Measurements from ENCODE around the gene KRTAP4-4.
"Not testable (repeated sequence)": the region's sequence is repeated elsewhere in the genome, so short reads cannot be mapped to it uniquely, and the experiment has no call there.

Gene KRTAP4-4

DNA sequence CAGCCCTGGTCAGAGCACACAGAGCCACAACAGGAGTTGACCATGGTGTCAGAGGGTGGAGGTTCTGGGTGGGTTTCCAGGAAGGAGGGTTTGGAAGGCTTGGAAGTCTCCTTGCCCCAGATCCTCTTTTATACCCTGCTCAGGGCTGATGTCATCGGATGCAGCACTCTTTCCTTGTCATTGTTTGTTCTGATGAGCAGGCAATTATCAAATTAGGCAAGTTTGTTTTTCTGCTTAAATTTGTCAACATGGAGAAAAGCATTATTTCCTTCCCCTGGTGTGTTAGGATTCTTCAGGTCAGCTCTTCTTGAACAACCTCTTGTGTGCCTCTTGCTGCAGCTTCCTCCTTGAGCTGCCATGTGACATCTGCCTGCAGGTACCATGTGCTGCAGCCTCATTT lies at the start of gene KRTAP4-4:
Gene KRTAP4-4 (minus strand): TSS at position 101 of the 400 bp plus-strand sequence. CDS start 57 bp downstream, at position 44.
- DNase-seq (ENCODE audit: low read depth), result no peak

DNA sequence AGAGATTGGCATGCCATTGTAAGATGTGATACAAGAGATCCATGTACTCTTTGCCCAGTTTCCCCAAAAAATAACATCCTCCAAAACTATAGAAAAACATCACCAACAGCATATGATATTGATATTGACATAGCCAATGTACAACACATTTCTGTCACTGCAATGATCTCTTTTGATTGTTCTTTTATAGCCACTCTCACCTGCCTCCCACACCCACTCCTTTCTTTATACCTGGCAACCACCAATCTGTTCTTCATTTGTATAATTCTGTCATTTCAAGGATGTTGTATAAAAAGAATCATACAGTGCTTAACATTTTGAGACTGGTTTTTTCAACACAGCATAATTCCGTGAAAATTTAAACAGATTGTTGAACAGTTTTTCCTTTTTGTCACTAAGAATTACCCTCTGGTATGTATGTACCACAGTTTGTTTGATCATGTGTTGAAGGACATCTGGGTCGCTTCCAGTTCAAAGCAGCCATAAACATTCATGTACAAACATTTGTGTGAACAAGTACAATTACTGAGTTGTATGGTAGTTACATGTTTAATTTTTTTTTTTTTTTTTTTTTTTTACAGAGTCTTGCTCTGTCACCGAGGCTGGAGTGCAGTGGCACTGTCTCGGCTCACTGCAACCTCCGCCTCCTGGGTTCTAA lies 39.0 kb upstream of the KRTAP4-4 start:
- no peak for DNase-seq (ENCODE audit: low read depth)

DNA sequence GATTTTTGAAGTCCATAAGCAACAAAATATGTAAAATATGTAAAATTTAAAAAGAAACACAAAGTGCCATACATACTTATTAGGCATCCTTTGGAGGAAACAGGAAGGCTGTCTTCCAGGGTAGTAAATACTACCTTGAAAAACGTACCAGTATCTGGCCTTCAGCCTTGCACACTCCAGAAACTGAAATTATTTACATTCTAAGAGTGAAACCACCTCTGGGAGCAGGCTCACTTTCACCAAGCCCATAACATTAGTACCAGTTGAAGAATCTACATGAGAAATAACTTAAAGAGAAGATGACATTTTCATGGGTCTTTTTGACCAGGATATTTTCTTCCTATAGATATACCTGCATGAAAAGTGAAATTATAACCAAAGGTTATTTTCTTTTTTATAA lies 35.5 kb upstream of the KRTAP4-4 start:
- DNase-seq (ENCODE audit: low read depth), result no peak

DNA sequence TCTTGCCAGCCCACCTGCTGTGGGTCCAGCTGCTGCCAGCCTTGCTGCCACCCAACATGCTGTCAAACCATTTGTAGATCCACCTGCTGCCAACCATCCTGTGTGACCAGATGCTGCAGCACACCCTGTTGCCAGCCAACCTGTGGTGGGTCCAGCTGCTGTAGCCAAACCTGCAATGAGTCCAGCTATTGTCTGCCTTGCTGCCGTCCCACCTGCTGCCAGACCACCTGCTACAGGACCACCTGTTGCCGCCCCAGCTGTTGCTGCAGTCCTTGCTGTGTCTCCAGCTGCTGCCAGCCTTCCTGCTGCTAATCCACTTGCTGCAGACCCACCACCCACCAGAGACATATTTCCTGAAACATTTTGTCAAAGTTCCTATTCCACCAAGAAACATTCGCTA lies 29.8 kb upstream of the KRTAP4-4 start:
- DNase-seq (ENCODE audit: low read depth), result no peak

DNA sequence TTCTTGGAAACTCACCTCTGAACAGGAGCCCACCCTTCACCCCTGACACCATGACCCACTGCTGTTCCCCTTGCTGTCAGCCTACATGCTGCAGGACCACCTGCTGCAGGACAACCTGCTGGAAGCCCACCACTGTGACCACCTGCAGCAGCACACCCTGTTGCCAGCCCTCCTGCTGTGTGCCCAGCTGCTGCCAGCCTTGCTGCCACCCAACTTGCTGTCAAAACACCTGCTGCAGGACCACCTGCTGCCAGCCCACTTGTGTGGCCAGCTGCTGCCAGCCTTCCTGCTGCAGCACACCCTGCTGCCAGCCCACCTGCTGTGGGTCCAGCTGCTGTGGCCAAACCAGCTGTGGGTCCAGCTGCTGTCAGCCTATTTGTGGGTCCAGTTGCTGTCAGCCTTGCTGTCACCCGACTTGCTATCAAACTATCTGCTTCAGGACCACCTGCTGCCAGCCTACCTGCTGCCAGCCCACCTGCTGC lies 29.3 kb upstream of the KRTAP4-4 start, which contains the start of gene KRTAP9-1:
Gene KRTAP9-1 (plus strand): TSS at position 51 of the 482 bp plus-strand sequence. CDS start 0 bp downstream, at position 51.
- DNase-seq (ENCODE audit: low read depth), result not testable (repeated sequence)

DNA sequence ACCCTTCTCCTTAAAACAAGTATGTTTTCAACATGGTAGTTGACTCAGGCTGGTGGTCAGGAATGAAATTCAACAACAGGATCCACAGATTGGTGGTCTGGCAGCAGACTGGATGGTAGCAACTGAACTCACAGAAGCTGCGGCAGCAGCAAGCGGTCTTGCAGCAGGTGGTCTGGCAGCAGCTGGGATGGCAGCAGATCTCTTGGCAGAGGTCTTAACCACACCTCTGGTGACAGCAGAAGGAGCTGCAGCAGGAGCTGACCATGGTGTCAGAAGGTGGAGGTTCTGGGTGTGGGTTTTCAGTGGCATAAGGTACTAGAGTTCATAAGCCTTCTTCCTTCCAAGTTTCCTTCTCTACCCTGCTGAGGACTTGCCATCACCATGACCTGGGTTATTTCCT lies 26.3 kb upstream of the KRTAP4-4 start:
- no peak for DNase-seq (ENCODE audit: low read depth)

DNA sequence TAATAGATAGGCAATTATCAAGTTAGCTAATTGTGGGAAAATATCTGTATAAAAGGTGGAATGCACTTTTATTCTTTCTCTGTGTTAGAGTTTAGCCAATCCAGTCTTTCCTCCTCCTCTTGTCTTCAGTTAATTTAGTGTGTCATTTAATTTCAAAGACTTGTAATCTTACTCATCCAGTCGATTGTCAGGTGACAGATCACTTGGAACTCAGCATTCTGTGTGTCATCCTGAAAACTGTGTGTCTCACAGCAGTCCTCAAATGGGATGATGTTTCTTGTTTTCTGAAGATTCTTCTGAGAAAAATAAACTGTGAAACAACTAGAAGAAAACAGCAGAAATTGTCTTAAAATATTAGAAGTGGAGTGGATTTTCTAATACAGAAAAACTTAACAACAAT lies 24.5 kb upstream of the KRTAP4-4 start:
- DNase-seq (ENCODE audit: low read depth), result no peak

DNA sequence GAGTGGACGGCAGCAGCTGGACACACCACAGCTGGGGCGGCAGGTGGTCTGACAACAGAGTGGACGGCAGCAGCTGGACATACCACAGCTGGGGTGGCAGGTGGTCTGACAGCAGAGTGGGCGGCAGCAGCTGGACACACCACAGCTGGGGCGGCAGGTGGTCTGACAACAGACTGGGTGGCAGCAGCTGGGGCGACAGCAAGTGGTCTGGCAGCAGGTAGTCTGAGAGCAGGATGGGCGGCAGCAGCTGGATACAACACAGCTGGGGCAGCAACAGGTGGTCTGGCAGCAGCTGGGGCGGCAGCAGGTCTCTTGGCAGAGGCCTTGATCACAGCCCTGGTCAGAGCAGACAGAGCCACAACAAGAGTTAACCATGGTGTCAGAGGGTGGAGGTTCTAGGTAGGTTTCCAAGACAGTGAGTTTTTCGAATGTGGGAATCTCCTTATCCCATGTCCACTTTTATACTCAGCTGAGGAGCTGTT lies 24.0 kb upstream of the KRTAP4-4 start, which contains the start of gene KRTAP4-1:
Gene KRTAP4-1 (minus strand): TSS at position 432 of the 482 bp plus-strand sequence. CDS start 57 bp downstream, at position 375.
- no peak for DNase-seq (ENCODE audit: low read depth)

DNA sequence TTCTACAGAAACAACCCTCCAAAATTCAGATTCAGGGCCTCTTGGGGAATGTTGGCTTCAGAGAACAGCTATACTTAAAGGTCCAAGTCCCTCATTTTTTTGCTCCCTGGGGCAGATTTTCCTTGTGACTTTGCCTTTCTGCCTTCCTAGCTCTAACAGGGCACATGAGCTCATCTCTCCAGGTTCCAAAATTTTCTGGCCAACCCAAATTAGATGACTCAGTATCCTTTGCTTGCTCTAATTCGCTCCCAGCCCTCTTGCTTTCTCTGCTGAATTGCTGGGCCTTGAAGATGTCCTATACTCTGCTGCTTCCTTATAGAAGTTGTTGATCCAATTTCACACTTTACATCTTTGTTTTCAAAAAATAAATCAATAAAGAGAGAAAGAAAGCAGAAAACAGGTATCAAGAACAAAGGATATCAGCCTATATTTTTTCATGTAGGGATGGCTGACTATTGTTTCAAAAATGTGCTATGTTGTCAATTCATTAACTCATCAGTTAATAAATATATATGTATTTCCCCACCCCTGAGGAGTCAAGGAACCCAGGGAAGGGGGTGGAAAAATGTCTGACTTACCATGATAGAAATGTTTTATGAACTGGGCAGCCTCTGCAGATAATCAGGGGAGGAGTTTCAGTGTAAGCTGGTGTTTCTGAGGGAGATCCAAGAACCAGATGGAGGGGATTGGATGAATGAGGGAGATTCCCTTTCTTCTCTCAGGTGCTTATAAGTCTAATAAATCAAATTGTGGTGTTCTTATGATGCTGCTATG lies 18.5 kb upstream of the KRTAP4-4 start:
- DNase-seq (ENCODE audit: low read depth), result no peak

DNA sequence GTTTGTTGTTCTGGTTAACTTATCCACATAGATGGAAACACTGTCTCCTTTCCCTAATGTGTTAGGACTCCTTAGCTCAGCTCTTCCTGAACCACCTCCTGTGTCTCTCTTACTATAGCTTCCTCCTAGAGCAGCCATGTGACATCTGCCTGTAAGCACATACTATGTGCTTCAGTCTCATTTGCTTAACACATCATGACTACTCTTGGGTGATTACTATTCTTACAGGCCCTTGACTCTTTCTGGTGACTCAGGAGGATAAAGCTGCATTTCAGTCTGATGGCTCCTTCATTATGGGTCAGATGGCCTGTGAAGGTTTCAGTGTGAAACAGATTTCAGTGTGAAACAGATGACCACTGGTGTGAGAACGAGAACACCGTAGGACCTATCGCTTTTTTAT lies 17.8 kb upstream of the KRTAP4-4 start:
- DNase-seq (ENCODE audit: low read depth), result peak; percentile 55

DNA sequence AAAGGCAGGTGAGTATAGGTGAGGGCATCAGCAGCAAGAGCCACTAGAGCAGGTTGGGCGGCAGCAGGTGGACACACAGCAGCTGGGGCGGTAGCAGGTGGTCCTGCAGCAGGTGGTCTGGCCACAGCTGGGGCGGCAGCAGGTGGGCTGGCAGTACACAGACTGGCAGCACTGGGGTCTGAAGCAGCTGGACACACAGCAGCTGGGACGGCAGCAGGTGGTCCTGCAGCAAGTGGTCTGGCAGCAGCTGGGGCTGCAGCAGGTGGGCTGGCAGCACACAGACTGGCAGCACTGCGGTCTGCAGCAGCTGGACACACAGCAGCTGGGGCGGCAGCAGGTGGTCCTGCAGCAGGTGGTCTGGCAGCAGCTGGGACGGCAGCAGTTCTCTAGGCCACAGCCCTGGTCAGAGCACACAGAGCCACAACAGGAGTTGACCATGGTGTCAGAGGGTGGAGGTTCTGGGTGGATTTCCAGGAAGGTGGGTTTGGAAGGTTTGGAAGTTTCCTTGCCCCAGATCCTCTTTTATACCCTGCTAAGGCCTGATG lies 17.3 kb upstream of the KRTAP4-4 start, which contains the start of gene KRTAP4-2:
Gene KRTAP4-2 (minus strand): TSS at position 495 of the 545 bp plus-strand sequence. CDS start 57 bp downstream, at position 438.
- DNase-seq (ENCODE audit: low read depth), result no peak

DNA sequence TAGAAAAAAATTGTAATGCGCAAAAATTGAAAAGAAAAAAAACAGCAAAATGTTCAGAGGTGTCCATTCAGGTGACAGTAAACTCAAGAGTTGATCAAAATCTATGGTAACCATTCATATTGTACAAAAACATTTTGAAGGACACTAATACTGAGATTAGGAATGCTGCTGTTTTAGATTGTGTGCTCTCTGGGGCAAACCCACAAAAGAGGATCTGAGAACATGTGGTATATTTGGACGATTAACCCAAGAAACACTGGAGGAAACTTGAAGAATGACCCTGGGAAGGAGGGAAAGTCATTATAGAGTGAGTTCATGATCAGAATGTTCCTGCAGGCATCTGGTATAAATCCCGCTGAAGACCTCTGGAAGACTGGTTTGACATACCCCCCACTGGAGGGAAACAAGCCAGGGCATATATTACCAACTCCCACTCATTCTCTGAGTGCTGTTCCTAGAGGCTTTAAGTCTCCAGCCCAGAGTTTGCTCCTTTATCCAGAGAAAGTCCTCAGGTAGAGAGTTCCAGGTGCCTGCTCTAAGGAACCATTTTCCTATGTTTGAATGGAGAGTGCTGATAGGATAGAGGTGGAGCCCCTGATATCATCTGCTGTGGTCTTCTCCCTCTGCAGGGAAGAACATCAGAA lies 16.3 kb upstream of the KRTAP4-4 start:
- no peak for DNase-seq (ENCODE audit: low read depth)

DNA sequence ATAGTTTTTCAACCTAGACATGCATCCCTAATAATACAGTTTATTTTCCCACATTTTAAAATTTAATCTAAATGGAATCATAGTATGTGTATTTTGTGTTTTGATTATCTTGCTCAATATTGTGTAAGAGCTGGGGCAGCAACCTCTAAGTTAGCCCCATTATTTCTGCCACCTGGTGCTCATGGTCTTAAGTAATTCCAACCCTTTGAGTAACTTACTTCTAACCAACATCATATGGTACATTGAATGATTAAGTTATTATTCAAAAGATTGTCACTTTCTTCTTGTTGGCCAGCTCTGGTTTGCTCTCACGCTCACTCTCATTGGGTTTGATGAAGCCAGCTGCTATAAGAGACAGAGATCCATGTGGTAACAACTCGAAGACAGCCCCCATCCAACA lies 11.3 kb upstream of the KRTAP4-4 start:
- DNase-seq (ENCODE audit: low read depth), result no peak

DNA sequence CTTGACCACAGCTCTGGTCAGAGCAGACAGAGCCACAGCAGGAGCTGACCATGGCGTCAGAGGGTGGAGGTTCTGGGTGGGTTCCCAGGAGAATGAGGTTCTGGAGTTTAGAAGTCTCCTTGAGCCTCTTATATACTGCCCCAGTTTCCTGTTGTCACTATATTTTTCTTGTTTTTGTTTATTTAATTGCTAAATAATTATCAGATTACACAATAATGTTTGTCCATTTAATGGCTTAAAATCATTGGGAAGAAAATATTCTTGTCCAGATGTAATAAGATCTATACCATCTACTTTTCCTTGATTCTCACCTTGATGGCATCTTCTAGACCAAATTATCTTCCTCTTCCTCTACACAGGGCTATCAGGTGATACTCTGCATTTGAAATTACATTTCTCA lies 7.6 kb upstream of the KRTAP4-4 start, which contains the start of gene KRTAP4-3:
Gene KRTAP4-3 (minus strand): TSS at position 101 of the 400 bp plus-strand sequence. CDS start 49 bp downstream, at position 52.
- DNase-seq (ENCODE audit: low read depth), result no peak

DNA sequence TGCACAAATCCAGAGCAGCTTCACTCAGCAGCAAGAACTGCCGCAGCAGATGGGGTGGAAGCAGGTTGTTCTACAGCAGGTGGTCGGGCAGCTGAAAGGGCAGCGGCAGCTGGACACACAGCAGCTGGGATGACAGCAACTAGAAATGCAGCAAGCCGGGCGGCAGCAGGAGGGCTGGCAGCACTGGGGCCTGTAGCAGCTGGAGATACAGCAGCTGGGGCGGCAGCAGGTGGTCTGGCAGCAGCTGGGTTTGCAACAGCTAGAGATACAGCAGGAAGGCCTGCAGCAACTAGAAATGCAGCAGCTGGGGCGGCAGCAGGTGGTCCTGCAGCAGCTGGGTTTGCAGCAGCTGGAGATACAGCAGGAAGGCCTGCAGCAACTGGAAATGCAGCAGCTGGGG lies 7.0 kb upstream of the KRTAP4-4 start:
- no peak for DNase-seq (ENCODE audit: low read depth)

DNA sequence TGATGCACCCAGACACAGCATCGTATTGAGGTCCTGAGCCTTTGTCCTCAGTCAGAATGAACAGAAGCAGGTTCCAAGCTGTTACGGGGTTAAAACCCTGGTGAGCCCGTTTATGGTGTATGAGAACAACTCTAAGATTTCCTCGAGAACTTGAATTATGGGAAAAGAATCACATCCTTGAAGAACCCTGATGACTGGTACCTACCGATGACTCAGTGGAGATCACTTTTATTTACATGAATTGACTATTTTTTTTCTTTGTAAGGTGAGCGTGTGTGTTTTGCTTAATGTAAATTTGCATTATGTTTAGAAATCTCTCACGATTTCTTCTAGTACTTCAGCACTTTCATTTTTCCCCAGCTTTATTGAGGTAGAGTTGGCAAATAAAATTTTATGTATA lies 3.3 kb upstream of the KRTAP4-4 start:
- DNase-seq (ENCODE audit: low read depth), result peak; percentile 37

DNA sequence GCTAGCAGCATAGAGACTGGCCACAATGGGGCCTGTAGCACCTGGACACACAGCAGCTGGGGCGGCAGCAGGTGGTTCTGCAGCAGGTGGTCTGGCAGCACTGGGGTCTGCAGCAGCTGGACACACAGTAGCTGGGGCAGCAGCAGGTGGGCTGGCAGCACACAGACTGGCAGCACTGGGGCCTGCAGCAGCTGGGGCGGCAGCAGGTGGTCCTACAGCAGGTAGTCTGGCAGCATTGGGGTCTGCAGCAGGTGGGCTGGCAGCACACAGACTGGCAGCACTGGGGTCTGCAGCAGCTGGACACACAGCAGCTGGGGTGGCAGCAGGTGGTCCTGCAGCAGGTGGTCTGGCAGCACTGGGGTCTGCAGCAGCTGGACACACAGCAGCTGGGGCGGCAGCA lies 358 bp downstream of the KRTAP4-4 start:
- not testable (repeated sequence) for DNase-seq (ENCODE audit: low read depth)

DNA sequence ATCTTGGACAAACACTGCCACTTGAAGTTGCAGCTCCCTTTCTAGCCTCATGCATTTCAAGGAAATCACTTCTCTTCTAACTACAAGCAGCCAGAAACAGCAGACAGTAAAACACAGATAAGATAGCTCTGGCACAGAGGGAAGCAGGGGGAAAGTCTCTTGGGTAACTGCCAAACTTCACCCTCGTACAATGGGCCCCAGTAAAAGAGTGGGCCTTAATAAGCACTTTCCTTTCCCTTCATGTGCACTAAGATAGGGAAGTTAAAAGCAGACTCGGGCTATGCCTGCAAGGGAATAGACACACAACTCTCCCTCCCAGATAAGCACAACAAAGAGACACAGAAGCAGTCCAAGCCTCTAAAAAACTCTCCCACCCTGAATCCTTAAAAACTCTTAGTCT lies 6.7 kb downstream of the KRTAP4-4 start:
- no peak for DNase-seq (ENCODE audit: low read depth)

DNA sequence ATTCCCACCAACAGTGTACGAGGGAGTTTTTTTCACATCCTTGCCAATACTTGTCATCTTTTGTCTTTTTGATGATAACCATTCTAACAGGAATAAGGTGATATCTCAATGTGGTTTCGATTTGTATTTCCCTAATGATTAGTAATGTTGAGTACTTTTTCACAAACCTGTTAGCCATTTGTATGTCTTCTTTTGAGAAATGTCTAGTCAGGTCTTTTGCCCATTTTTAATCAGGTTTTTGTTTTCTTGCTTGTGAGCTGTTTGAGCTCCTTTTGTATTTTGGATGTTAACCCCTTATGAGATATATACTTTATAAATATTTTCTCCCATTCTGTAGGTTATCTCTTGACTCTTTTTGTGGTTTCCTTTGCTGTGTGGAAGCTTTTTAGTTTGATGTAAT lies 9.0 kb downstream of the KRTAP4-4 start:
- DNase-seq (ENCODE audit: low read depth), result no peak

DNA sequence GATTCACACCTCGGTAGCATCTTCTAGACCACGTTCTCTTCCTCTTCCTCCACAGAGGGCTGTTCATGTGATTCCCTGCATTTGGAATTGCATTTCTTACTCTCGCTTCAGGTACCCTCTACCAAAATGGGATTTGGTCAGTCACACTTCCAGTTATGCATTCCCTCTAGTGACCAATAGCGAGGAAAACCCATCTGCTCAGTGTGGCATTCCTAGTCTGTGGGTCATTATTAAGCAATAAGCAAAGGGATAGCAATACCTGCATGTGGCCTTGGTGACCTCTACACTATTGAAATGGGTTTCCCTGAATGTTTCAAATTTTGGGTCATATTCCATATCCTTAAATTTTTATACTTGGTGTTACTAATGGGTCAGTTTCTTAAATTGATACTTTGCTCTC lies 10.5 kb downstream of the KRTAP4-4 start:
- DNase-seq (ENCODE audit: low read depth), result no peak

DNA sequence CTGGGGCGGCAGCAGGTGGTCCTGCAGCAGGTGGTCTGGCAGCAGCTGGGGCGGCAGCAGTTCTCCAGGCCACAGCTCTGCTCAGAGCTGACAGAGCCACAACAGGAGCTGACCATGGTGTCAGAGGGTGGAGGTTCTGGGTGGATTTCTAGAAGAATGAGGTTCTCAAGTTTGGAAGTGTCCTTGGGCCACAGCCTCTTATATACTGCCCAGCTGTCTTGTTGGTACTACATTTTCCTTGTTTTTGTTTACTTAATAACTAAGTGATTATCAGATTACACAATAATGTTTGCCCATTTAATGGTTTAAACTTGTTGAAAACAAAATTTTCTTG lies 10.9 kb downstream of the KRTAP4-4 start, which contains the start of gene KRTAP4-5:
Gene KRTAP4-5 (minus strand): TSS at position 174 of the 334 bp plus-strand sequence. CDS start 58 bp downstream, at position 116.
- no peak for DNase-seq (ENCODE audit: low read depth)

All from iris pigment epithelial cell (primary cell).